IMR-90 (cell line): Measurements from ENCODE around the gene INPP5E. TPM values are rescaled to one million over a fixed set of nuclear protein-coding genes. Genes with fewer than 3 reads are reported as not detected.

Experiments used
- ATAC-seq: fragments of 200-7000 bp; cut with Tn5 transposase; 2 replicates; pipeline ENCODE4 v1.9.1; 2020; ENCODE audit warnings: low read depth, mild to moderate bottlenecking, moderate library complexity
- BruUV-seq: library from RNA; stranded (reverse); fragments of 400-500 nt; replicated peaks from 2 replicates; lab custom pipeline; 2021; lab: Mats Ljungman, UMichigan
- CTCF ChIA-PET: fragments of 300-600 bp; formaldehyde crosslinking; extraction: SDS; loops from one replicate; lab custom pipeline; 2021; ENCODE audit warnings: antibody characterized with exemption; lab: Yijun Ruan, JAX
- POLR2A ChIA-PET: fragments of 300-600 bp; sonication (Branson Sonifier 250); formaldehyde crosslinking; loops from one replicate; lab custom pipeline; 2022; ENCODE audit warnings: antibody characterized with exemption; ENCODE audit not compliant: unreplicated experiment; lab: Charles Lee
- DNase-seq: peaks from one replicate; pipeline ENCODE4 v3.0.0; 2013
- H2AFZ ChIP-seq: replicated peaks from 2 replicates; pipeline ENCODE3; 2013; ENCODE audit warnings: low read length, mild to moderate bottlenecking; ENCODE audit not compliant: poor library complexity
- H2AK5ac ChIP-seq: 2 replicates; pipeline ENCODE4 v1.6.1; 2013; ENCODE audit warnings: low read depth, low read length, inconsistent platforms
- H2AK9ac ChIP-seq: replicated peaks from 2 replicates; pipeline ENCODE3; 2013; ENCODE audit warnings: mild to moderate bottlenecking, low read depth, low read length, moderate library complexity; ENCODE audit not compliant: poor library complexity
- H2BK120ac ChIP-seq: 2 replicates; pipeline ENCODE4 v1.6.1; 2013; ENCODE audit warnings: low read depth, low read length, inconsistent platforms
- H2BK15ac ChIP-seq: 3 replicates; pipeline ENCODE4 v1.6.1; 2013; ENCODE audit warnings: low read depth, low read length, inconsistent platforms
- H2BK20ac ChIP-seq: 2 replicates; pipeline ENCODE4 v1.6.1; 2013; ENCODE audit warnings: low read depth, mild to moderate bottlenecking, inconsistent platforms, low read length, moderate library complexity
- H2BK5ac ChIP-seq: 2 replicates; pipeline ENCODE4 v1.6.1; 2013; ENCODE audit warnings: mild to moderate bottlenecking, low read depth, low read length, inconsistent platforms; ENCODE audit not compliant: poor library complexity, severe bottlenecking
- H3K14ac ChIP-seq: replicated peaks from 2 replicates; pipeline ENCODE4 v1.6.1; 2013; ENCODE audit warnings: low read depth, low read length, inconsistent platforms
- H3K18ac ChIP-seq: 2 replicates; pipeline ENCODE4 v1.6.1; 2013; ENCODE audit warnings: low read depth, low read length, control low read depth
- H3K23ac ChIP-seq: 2 replicates; pipeline ENCODE4 v1.6.1; 2013; ENCODE audit warnings: low read depth, low read length, inconsistent platforms
- H3K27ac ChIP-seq: 2 replicates; pipeline ENCODE4 v1.5.1; 2013; ENCODE audit warnings: mild to moderate bottlenecking, control low read depth, low read length; ENCODE audit not compliant: insufficient read depth
- H3K27me3 ChIP-seq: 2 replicates; pipeline ENCODE4 v1.6.1; 2013; ENCODE audit warnings: low read length; ENCODE audit not compliant: control insufficient read depth, insufficient read depth
- H3K36me3 ChIP-seq: 2 replicates; pipeline ENCODE4 v1.6.1; 2013; ENCODE audit warnings: low read length, mixed read lengths; ENCODE audit not compliant: control insufficient read depth, insufficient read depth
- H3K4ac ChIP-seq: 2 replicates; pipeline ENCODE4 v1.6.1; 2013; ENCODE audit warnings: low read depth, low read length, inconsistent platforms
- H3K4me1 ChIP-seq: 2 replicates; pipeline ENCODE4 v1.6.1; 2013; ENCODE audit warnings: low read length, mixed read lengths; ENCODE audit not compliant: control insufficient read depth, insufficient read depth
- H3K4me2 ChIP-seq: 2 replicates; pipeline ENCODE4 v1.6.1; 2013; ENCODE audit warnings: low read depth, mild to moderate bottlenecking, control low read depth, low read length, moderate library complexity
- H3K4me3 ChIP-seq: 2 replicates; pipeline ENCODE4 v1.5.1; 2013; ENCODE audit warnings: low read depth, mild to moderate bottlenecking, control low read depth, low read length, moderate library complexity; ENCODE audit not compliant: insufficient read depth
- H3K56ac ChIP-seq: 2 replicates; pipeline ENCODE4 v1.6.1; 2013; ENCODE audit warnings: low read length, inconsistent platforms; ENCODE audit not compliant: insufficient read depth; ENCODE audit errors: extremely low read depth
- H3K79me1 ChIP-seq, 2 experiments: 2 replicates each; pipeline ENCODE4 v1.6.1; 2013; ENCODE audit warnings: low read length in 2 of 2, inconsistent platforms in 1 of 2, low read depth in 1 of 2
- H3K9ac ChIP-seq: 2 replicates; pipeline ENCODE4 v1.6.1; 2013; ENCODE audit warnings: low read depth, low read length, control low read depth
- H3K9me1 ChIP-seq: 2 replicates; pipeline ENCODE4 v1.6.1; 2013; ENCODE audit warnings: low read length, inconsistent platforms; ENCODE audit not compliant: insufficient read depth
- H3K9me3 ChIP-seq: 2 replicates; pipeline ENCODE4 v1.6.1; 2013; ENCODE audit warnings: low read length; ENCODE audit not compliant: control insufficient read depth, insufficient read depth
- H4K20me1 ChIP-seq: 2 replicates; pipeline ENCODE4 v1.6.1; 2013; ENCODE audit warnings: low read length, inconsistent platforms; ENCODE audit not compliant: insufficient read depth
- H4K5ac ChIP-seq: 2 replicates; pipeline ENCODE4 v1.6.1; 2013; ENCODE audit warnings: mild to moderate bottlenecking, low read depth, low read length, control low read depth
- H4K8ac ChIP-seq, 2 experiments: 2 replicates each; pipeline ENCODE4 v1.6.1; 2013; ENCODE audit warnings: low read depth in 2 of 2, low read length in 2 of 2, control low read depth in 1 of 2, inconsistent platforms in 1 of 2
- H4K91ac ChIP-seq: 2 replicates; pipeline ENCODE4 v1.6.1; 2013; ENCODE audit warnings: low read depth, low read length, inconsistent platforms; ENCODE audit not compliant: insufficient read depth
- CEBPB ChIP-seq: IDR thresholded peaks from 2 replicates; pipeline ENCODE4 v1.6.1; 2012; ENCODE audit warnings: low read depth, low read length, improper control_type of control experiment
- CHD1 ChIP-seq: IDR thresholded peaks from 2 replicates; pipeline ENCODE4 v1.6.1; 2012; ENCODE audit warnings: low read depth, low read length, improper control_type of control experiment
- CTCF ChIP-seq: conservative IDR thresholded peaks from 2 replicates; pipeline ENCODE4 v1.5.1; 2012; ENCODE audit warnings: mild to moderate bottlenecking, low read depth, low read length, improper control_type of control experiment
- ELK1 ChIP-seq: fragments of 150-350 bp; IDR thresholded peaks from 2 replicates; pipeline ENCODE4 v1.6.1; 2016; ENCODE audit warnings: low read depth, mild to moderate bottlenecking, low read length, moderate library complexity, borderline replicate concordance
- FOS ChIP-seq: fragments of 150-350 bp; IDR thresholded peaks from 2 replicates; pipeline ENCODE4 v1.6.1; 2016; ENCODE audit warnings: low read depth, low read length
- MAFK ChIP-seq: IDR thresholded peaks from 2 replicates; pipeline ENCODE4 v1.6.1; 2012; ENCODE audit warnings: low read depth, low read length, improper control_type of control experiment
- MXI1 ChIP-seq: IDR thresholded peaks from 2 replicates; pipeline ENCODE4 v1.6.1; 2012; ENCODE audit warnings: low read depth, mild to moderate bottlenecking, low read length, moderate library complexity, borderline replicate concordance
- NFE2L2 ChIP-seq: fragments of 150-350 bp; IDR thresholded peaks from 2 replicates; pipeline ENCODE4 v1.6.1; 2016; ENCODE audit warnings: low read depth, mild to moderate bottlenecking, low read length
- POLR2A ChIP-seq: IDR thresholded peaks from 2 replicates; pipeline ENCODE4 v1.6.1; 2012; ENCODE audit warnings: mild to moderate bottlenecking, low read depth, low read length
- RAD21 ChIP-seq: IDR thresholded peaks from 2 replicates; pipeline ENCODE4 v1.6.1; 2012; ENCODE audit warnings: low read length, improper control_type of control experiment
- RCOR1 ChIP-seq: IDR thresholded peaks from 2 replicates; pipeline ENCODE4 v1.6.1; 2012; ENCODE audit warnings: mild to moderate bottlenecking, low read length, improper control_type of control experiment; ENCODE audit not compliant: insufficient replicate concordance
- RFX5 ChIP-seq: IDR thresholded peaks from 2 replicates; pipeline ENCODE4 v1.8.0; 2012; ENCODE audit warnings: low read depth, mild to moderate bottlenecking, low read length, moderate library complexity
- SMC3 ChIP-seq: fragments of 150-350 bp; IDR thresholded peaks from 2 replicates; pipeline ENCODE4 v1.6.1; 2016; ENCODE audit warnings: low read depth, mild to moderate bottlenecking, antibody characterized with exemption, low read length, moderate library complexity
- WGBS, 2 experiments: methylation state at CpG; one replicate each; pipeline versions ENCODE4 v1.1.5 to v1.1.7; 2013; ENCODE audit warnings: missing lambda C conversion rate in 2 of 2; ENCODE audit not compliant: insufficient read length in 1 of 2; ENCODE audit errors: extremely low coverage in 2 of 2; 5-methylcytosine and 5-hydroxymethylcytosine counted together
- dilution Hi-C: fragments of 300-500 bp; cut with HindIII; formaldehyde crosslinking; loops from one replicate; pipeline ENCODE4 v1.14.3; 2018; ENCODE audit warnings: low sequenced_read_pairs; ENCODE audit not compliant: unreplicated experiment
- in situ Hi-C: fragments of 300-500 bp; cut with MboI; formaldehyde crosslinking; loops from 3 replicates; pipeline ENCODE4 v1.14.3; 2019; ENCODE audit warnings: low sequenced_read_pairs, inconsistent platforms, mixed read lengths
- intact Hi-C: fragments of 100-400 bp; cut with micrococcal nuclease; formaldehyde crosslinking; loops from 2 replicates; pipeline ENCODE4 v1.10.0; 2022
- polyA plus RNA-seq, 3 experiments: library from polyadenylated mRNA; depleted of rRNA; stranded (reverse); fragments of >200 nt; gene quantifications; 2 replicates each; pipeline ENCODE4 v1.2.3, GENCODE V29; 2012; ENCODE audit warnings: low replicate concordance in 1 of 3
- total RNA-seq: library from RNA; depleted of rRNA; stranded (reverse); fragments of >200 nt; gene quantifications from 2 replicates; pipeline ENCODE4 v1.2.3, GENCODE V29; 2012
- TF ChIP-seq, protein P1 (sequence below): fragments of 150-350 bp; IDR thresholded peaks from 2 replicates; pipeline ENCODE4 v1.6.1; 2017; ENCODE audit warnings: mild to moderate bottlenecking, antibody characterized with exemption, low read length, low read depth

INPP5E gene
- total and polyA plus RNA-seq, 2 of the 4 experiments (the other 2 are of a cell fraction): 1.6 to 9.4 TPM

- Histone ChIP-seq H3K14ac (no peak overlapping the region), H3K9ac (no peak overlapping the region), H3K27me3 (no peaks in the 10 kb centered on the region), H3K4me2 (no peak overlapping the region), H3K56ac (no peak overlapping the region), H3K9me1 (no peaks in the 10 kb centered on the region), H3K36me3 (peaks cover 91% of the 10 kb centered on the region), H2AK5ac (no peak overlapping the region), H3K4me1 (no peaks in the 10 kb centered on the region), H4K91ac (no peak overlapping the region), H3K27ac (no peak overlapping the region), H4K5ac (no peak overlapping the region), H2AFZ (no peak overlapping the region), H2BK5ac (no peak overlapping the region), H4K8ac (no peak overlapping the region), H2AK9ac (no peak overlapping the region), H3K23ac (no peak overlapping the region), H3K79me1 (peaks cover 34 to 86% of the 10 kb centered on the region in 2 experiments), H2BK120ac (no peak overlapping the region), H4K20me1 (peaks cover 90% of the 10 kb centered on the region), H2BK20ac (no peak overlapping the region), H3K18ac (no peak overlapping the region), H3K4me3 (no peak overlapping the region), H2BK15ac (no peak overlapping the region), H3K4ac (no peak overlapping the region), H3K9me3 (no peaks in the 10 kb centered on the region)
- ChIA-PET POLR2A (no interaction called here), CTCF (interaction anchor here (0.5 kb wide), 1 partner anchor 10 kb away, joined by 4 read pairs; no protein-coding TSS in a partner anchor)
- no TSS peak for BruUV-seq
- in situ Hi-C loops: no loop called here
- DNase-seq (no peak), ATAC-seq (no peak; the same call in 1 of the 2 replicates)
- intact Hi-C loops: no loop called here
- 95% methylated on average over 11 of the region's 19 CpGs; no CpG with 5 or more reads in 1 of the 2 experiments for WGBS, 2 experiments
- TF ChIP-seq, protein P1, sequence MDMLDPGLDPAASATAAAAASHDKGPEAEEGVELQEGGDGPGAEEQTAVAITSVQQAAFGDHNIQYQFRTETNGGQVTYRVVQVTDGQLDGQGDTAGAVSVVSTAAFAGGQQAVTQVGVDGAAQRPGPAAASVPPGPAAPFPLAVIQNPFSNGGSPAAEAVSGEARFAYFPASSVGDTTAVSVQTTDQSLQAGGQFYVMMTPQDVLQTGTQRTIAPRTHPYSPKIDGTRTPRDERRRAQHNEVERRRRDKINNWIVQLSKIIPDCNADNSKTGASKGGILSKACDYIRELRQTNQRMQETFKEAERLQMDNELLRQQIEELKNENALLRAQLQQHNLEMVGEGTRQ: no peak
- TF ChIP-seq CHD1 (no peak), MXI1 (no peak), MAFK (no peak), FOS (no peak), SMC3 (no peak), RAD21 (no peak), NFE2L2 (no peak), CEBPB (no peak), RFX5 (no peak), POLR2A (no peak), CTCF (no peak), ELK1 (no peak), RCOR1 (no peak)
- dilution Hi-C loops: no loop called here
Observed at GRCh38 chr9:136471802-136472487, 32.3 kb upstream of the INPP5E start.
